Panc1 (cell line): ENCODE measurements around the gene LRP1B. TPM values are rescaled to one million over a fixed set of nuclear protein-coding genes. Genes with fewer than 3 reads are reported as not detected.

Experiments
- ATAC-seq: fragments of 200-7000 bp; cut with Tn5 transposase; 2 replicates; pipeline ENCODE4 v1.9.1; 2020; ENCODE audit warnings: mild to moderate bottlenecking, moderate library complexity
- BruUV-seq: library from RNA; stranded (reverse); fragments of 400-500 nt; replicated peaks from 2 replicates; lab custom pipeline; 2021; lab: Mats Ljungman, UMichigan
- CTCF ChIA-PET: fragments of 300-600 bp; sonication (Branson Sonifier 250); formaldehyde crosslinking; loops from one replicate; lab custom pipeline; 2022; ENCODE audit warnings: antibody characterized with exemption; lab: Charles Lee
- POLR2A ChIA-PET: fragments of 300-600 bp; sonication (Branson Sonifier 250); formaldehyde crosslinking; loops from one replicate; lab custom pipeline; 2022; ENCODE audit warnings: antibody characterized with exemption; lab: Charles Lee
- DNase-seq: peaks from one replicate; pipeline ENCODE4 v3.0.0-alpha.2; 2010; ENCODE audit warnings: low read depth, low spot score
- H3K27ac ChIP-seq: 2 replicates; pipeline ENCODE4 v1.5.1; 2011; ENCODE audit warnings: mild to moderate bottlenecking, low read length, inconsistent platforms
- H3K27me3 ChIP-seq: fragments of 200-500 bp; sonication (Bioruptor generic); 2 replicates; pipeline ENCODE4 v1.6.0; 2014; ENCODE audit warnings: low read length, inconsistent platforms; ENCODE audit not compliant: control insufficient read depth, insufficient read depth
- H3K36me3 ChIP-seq: fragments of 200-500 bp; sonication (Bioruptor generic); 2 replicates; pipeline ENCODE4 v1.5.1; 2014; ENCODE audit warnings: inconsistent platforms, mild to moderate bottlenecking, low read length, moderate library complexity; ENCODE audit not compliant: control insufficient read depth, insufficient read depth
- H3K4me1 ChIP-seq: 2 replicates; pipeline ENCODE4 v1.5.1; 2011; ENCODE audit warnings: inconsistent platforms, mild to moderate bottlenecking, low read length, moderate library complexity; ENCODE audit not compliant: control insufficient read depth, insufficient read depth
- H3K4me3 ChIP-seq, 2 experiments: 2 replicates each; pipeline ENCODE4 v1.5.1; 2011 to 2012; ENCODE audit warnings: low read depth in 2 of 2, low read length in 2 of 2, mild to moderate bottlenecking in 2 of 2, inconsistent platforms in 1 of 2, moderate library complexity in 1 of 2
- H3K9me3 ChIP-seq: fragments of 200-500 bp; sonication (Bioruptor generic); 2 replicates; pipeline ENCODE4 v1.5.1; 2014; ENCODE audit warnings: low read depth, mild to moderate bottlenecking, inconsistent platforms, low read length, moderate library complexity; ENCODE audit not compliant: control insufficient read depth, insufficient read depth
- CTCF ChIP-seq: fragments of 450-650 bp; IDR thresholded peaks from 2 replicates; pipeline ENCODE4 v1.5.1; 2017; ENCODE audit warnings: mild to moderate bottlenecking
- POLR2AphosphoS5 ChIP-seq: IDR thresholded peaks from 2 replicates; pipeline ENCODE4 v1.6.1; 2012; ENCODE audit warnings: mild to moderate bottlenecking, low read depth, low read length, moderate library complexity
- REST ChIP-seq, 2 experiments: IDR thresholded peaks; 2 replicates each; pipeline ENCODE4 v1.6.1; 2011 to 2012; ENCODE audit warnings: low read depth in 2 of 2, control low read depth in 1 of 2, low read length in 1 of 2, mild to moderate bottlenecking in 1 of 2, moderate library complexity in 1 of 2; ENCODE audit not compliant: insufficient read depth in 1 of 2
- SIN3A ChIP-seq: IDR thresholded peaks from 2 replicates; pipeline ENCODE4 v1.6.1; 2012; ENCODE audit warnings: low read depth, mild to moderate bottlenecking, low read length, moderate library complexity, borderline replicate concordance; ENCODE audit not compliant: insufficient read depth
- TCF7L2 ChIP-seq: IDR thresholded peaks from 2 replicates; pipeline ENCODE4 v1.6.1; 2011; ENCODE audit warnings: mild to moderate bottlenecking, low read depth, low read length, inconsistent platforms
- in situ Hi-C: cut with HindIII; loops from 2 replicates; pipeline ENCODE4 v1.10.0; 2016; ENCODE audit warnings: low sequenced_read_pairs, low pct_unique_long_range_greater_than_20kb
- intact Hi-C: fragments of 100-400 bp; cut with micrococcal nuclease; formaldehyde crosslinking; loops from one replicate; pipeline ENCODE4 v1.10.0; 2022; ENCODE audit not compliant: unreplicated experiment
- total RNA-seq: library from RNA; stranded (reverse); gene quantifications from one replicate; pipeline ENCODE4 v1.2.1, GENCODE V29; 2021; ENCODE audit not compliant: unreplicated experiment

The LRP1B gene
- total RNA-seq, 1 experiment from 2014 or later = 0.54 TPM

GRCh38 chr2:141653184-141653583, 477.6 kb downstream of the LRP1B start:
- Histone ChIP-seq H3K9me3 (no peaks in the 10 kb centered on the region), H3K4me1 (no peaks in the 10 kb centered on the region), H3K4me3 (no peak overlapping the region), H3K27me3 (no peaks in the 10 kb centered on the region), H3K27ac (no peak overlapping the region), H3K36me3 (no peaks in the 10 kb centered on the region)
- CTCF ChIA-PET = interaction anchor here (0.6 kb wide), 1 partner anchor 65 kb away, joined by 3 read pairs; no protein-coding TSS in a partner anchor
- in situ Hi-C loops = no loop called here
- intact Hi-C loops = no loop called here
- ATAC-seq (no peak), DNase-seq (no peak)
- no TSS peak for BruUV-seq
- POLR2A ChIA-PET = no interaction called here
- TF ChIP-seq REST (IDR thresholded peaks at IDR 0.05; ENCODE audit: insufficient read depth in 1 of 2, low read depth in 2 of 2, low read length in 1 of 2) = no peak

GRCh38 chr2:141652308-141652707, 478.5 kb downstream of the LRP1B start:
- no peak for DNase-seq
- H3K4me1 ChIP-seq = no peaks in the 10 kb centered on the region
- ATAC-seq = no peak
- no peaks in the 10 kb centered on the region for H3K36me3 ChIP-seq
- H3K27ac ChIP-seq = no peak overlapping the region
- H3K27me3 ChIP-seq = no peaks in the 10 kb centered on the region
- in situ Hi-C loops = no loop called here
- H3K9me3 ChIP-seq = no peaks in the 10 kb centered on the region
- no TSS peak for BruUV-seq
- TF ChIP-seq SIN3A (no peak), POLR2AphosphoS5 (no peak), CTCF (no peak), TCF7L2 (no peak), REST (IDR thresholded peaks at IDR 0.05; ENCODE audit: insufficient read depth in 1 of 2, low read depth in 2 of 2, low read length in 1 of 2) (no peak)
- intact Hi-C loops = no loop called here
- ChIA-PET CTCF (no interaction called here), POLR2A (no interaction called here)
- H3K4me3 ChIP-seq = no peak overlapping the region
